IMR-90 (cell line): ENCODE data around the gene CIZ1. TPM values are rescaled to one million over a fixed set of nuclear protein-coding genes. Genes with fewer than 3 reads are reported as not detected.
A peak's percentile ranks its signal among the peaks of the same experiment; 100 is the strongest.

Experiments used
- ATAC-seq: fragments of 200-7000 bp; cut with Tn5 transposase; 2 replicates; pipeline ENCODE4 v1.9.1; 2020; ENCODE audit warnings: low read depth, mild to moderate bottlenecking, moderate library complexity
- BruUV-seq: library from RNA; stranded (reverse); fragments of 400-500 nt; replicated peaks from 2 replicates; lab custom pipeline; 2021; lab: Mats Ljungman, UMichigan
- CTCF ChIA-PET: fragments of 300-600 bp; formaldehyde crosslinking; extraction: SDS; loops from one replicate; lab custom pipeline; 2021; ENCODE audit warnings: antibody characterized with exemption; lab: Yijun Ruan, JAX
- POLR2A ChIA-PET: fragments of 300-600 bp; sonication (Branson Sonifier 250); formaldehyde crosslinking; loops from one replicate; lab custom pipeline; 2022; ENCODE audit warnings: antibody characterized with exemption; ENCODE audit not compliant: unreplicated experiment; lab: Charles Lee
- DNase-seq: peaks from one replicate; pipeline ENCODE4 v3.0.0; 2013
- H2AFZ ChIP-seq: replicated peaks from 2 replicates; pipeline ENCODE3; 2013; ENCODE audit warnings: low read length, mild to moderate bottlenecking; ENCODE audit not compliant: poor library complexity
- H2AK5ac ChIP-seq: 2 replicates; pipeline ENCODE4 v1.6.1; 2013; ENCODE audit warnings: low read depth, low read length, inconsistent platforms
- H2AK9ac ChIP-seq: replicated peaks from 2 replicates; pipeline ENCODE3; 2013; ENCODE audit warnings: mild to moderate bottlenecking, low read depth, low read length, moderate library complexity; ENCODE audit not compliant: poor library complexity
- H2BK120ac ChIP-seq: 2 replicates; pipeline ENCODE4 v1.6.1; 2013; ENCODE audit warnings: low read depth, low read length, inconsistent platforms
- H2BK15ac ChIP-seq: 3 replicates; pipeline ENCODE4 v1.6.1; 2013; ENCODE audit warnings: low read depth, low read length, inconsistent platforms
- H2BK20ac ChIP-seq: 2 replicates; pipeline ENCODE4 v1.6.1; 2013; ENCODE audit warnings: low read depth, mild to moderate bottlenecking, inconsistent platforms, low read length, moderate library complexity
- H2BK5ac ChIP-seq: 2 replicates; pipeline ENCODE4 v1.6.1; 2013; ENCODE audit warnings: mild to moderate bottlenecking, low read depth, low read length, inconsistent platforms; ENCODE audit not compliant: poor library complexity, severe bottlenecking
- H3K14ac ChIP-seq: replicated peaks from 2 replicates; pipeline ENCODE4 v1.6.1; 2013; ENCODE audit warnings: low read depth, low read length, inconsistent platforms
- H3K18ac ChIP-seq: 2 replicates; pipeline ENCODE4 v1.6.1; 2013; ENCODE audit warnings: low read depth, low read length, control low read depth
- H3K23ac ChIP-seq: 2 replicates; pipeline ENCODE4 v1.6.1; 2013; ENCODE audit warnings: low read depth, low read length, inconsistent platforms
- H3K27ac ChIP-seq: 2 replicates; pipeline ENCODE4 v1.5.1; 2013; ENCODE audit warnings: mild to moderate bottlenecking, control low read depth, low read length; ENCODE audit not compliant: insufficient read depth
- H3K27me3 ChIP-seq: 2 replicates; pipeline ENCODE4 v1.6.1; 2013; ENCODE audit warnings: low read length; ENCODE audit not compliant: control insufficient read depth, insufficient read depth
- H3K36me3 ChIP-seq: 2 replicates; pipeline ENCODE4 v1.6.1; 2013; ENCODE audit warnings: low read length, mixed read lengths; ENCODE audit not compliant: control insufficient read depth, insufficient read depth
- H3K4ac ChIP-seq: 2 replicates; pipeline ENCODE4 v1.6.1; 2013; ENCODE audit warnings: low read depth, low read length, inconsistent platforms
- H3K4me1 ChIP-seq: 2 replicates; pipeline ENCODE4 v1.6.1; 2013; ENCODE audit warnings: low read length, mixed read lengths; ENCODE audit not compliant: control insufficient read depth, insufficient read depth
- H3K4me2 ChIP-seq: 2 replicates; pipeline ENCODE4 v1.6.1; 2013; ENCODE audit warnings: low read depth, mild to moderate bottlenecking, control low read depth, low read length, moderate library complexity
- H3K4me3 ChIP-seq: 2 replicates; pipeline ENCODE4 v1.5.1; 2013; ENCODE audit warnings: low read depth, mild to moderate bottlenecking, control low read depth, low read length, moderate library complexity; ENCODE audit not compliant: insufficient read depth
- H3K56ac ChIP-seq: 2 replicates; pipeline ENCODE4 v1.6.1; 2013; ENCODE audit warnings: low read length, inconsistent platforms; ENCODE audit not compliant: insufficient read depth; ENCODE audit errors: extremely low read depth
- H3K79me1 ChIP-seq, 2 experiments: 2 replicates each; pipeline ENCODE4 v1.6.1; 2013; ENCODE audit warnings: low read length in 2 of 2, inconsistent platforms in 1 of 2, low read depth in 1 of 2
- H3K9ac ChIP-seq: 2 replicates; pipeline ENCODE4 v1.6.1; 2013; ENCODE audit warnings: low read depth, low read length, control low read depth
- H3K9me1 ChIP-seq: 2 replicates; pipeline ENCODE4 v1.6.1; 2013; ENCODE audit warnings: low read length, inconsistent platforms; ENCODE audit not compliant: insufficient read depth
- H3K9me3 ChIP-seq: 2 replicates; pipeline ENCODE4 v1.6.1; 2013; ENCODE audit warnings: low read length; ENCODE audit not compliant: control insufficient read depth, insufficient read depth
- H4K20me1 ChIP-seq: 2 replicates; pipeline ENCODE4 v1.6.1; 2013; ENCODE audit warnings: low read length, inconsistent platforms; ENCODE audit not compliant: insufficient read depth
- H4K5ac ChIP-seq: 2 replicates; pipeline ENCODE4 v1.6.1; 2013; ENCODE audit warnings: mild to moderate bottlenecking, low read depth, low read length, control low read depth
- H4K8ac ChIP-seq, 2 experiments: 2 replicates each; pipeline ENCODE4 v1.6.1; 2013; ENCODE audit warnings: low read depth in 2 of 2, low read length in 2 of 2, control low read depth in 1 of 2, inconsistent platforms in 1 of 2
- H4K91ac ChIP-seq: 2 replicates; pipeline ENCODE4 v1.6.1; 2013; ENCODE audit warnings: low read depth, low read length, inconsistent platforms; ENCODE audit not compliant: insufficient read depth
- BHLHE40 ChIP-seq: fragments of 150-350 bp; IDR thresholded peaks from 2 replicates; pipeline ENCODE4 v1.6.1; 2016; ENCODE audit warnings: mild to moderate bottlenecking, low read depth, low read length
- CEBPB ChIP-seq: IDR thresholded peaks from 2 replicates; pipeline ENCODE4 v1.6.1; 2012; ENCODE audit warnings: low read depth, low read length, improper control_type of control experiment
- CHD1 ChIP-seq: IDR thresholded peaks from 2 replicates; pipeline ENCODE4 v1.6.1; 2012; ENCODE audit warnings: low read depth, low read length, improper control_type of control experiment
- CTCF ChIP-seq: conservative IDR thresholded peaks from 2 replicates; pipeline ENCODE4 v1.5.1; 2012; ENCODE audit warnings: mild to moderate bottlenecking, low read depth, low read length, improper control_type of control experiment
- ELK1 ChIP-seq: fragments of 150-350 bp; IDR thresholded peaks from 2 replicates; pipeline ENCODE4 v1.6.1; 2016; ENCODE audit warnings: low read depth, mild to moderate bottlenecking, low read length, moderate library complexity, borderline replicate concordance
- FOS ChIP-seq: fragments of 150-350 bp; IDR thresholded peaks from 2 replicates; pipeline ENCODE4 v1.6.1; 2016; ENCODE audit warnings: low read depth, low read length
- MAFK ChIP-seq: IDR thresholded peaks from 2 replicates; pipeline ENCODE4 v1.6.1; 2012; ENCODE audit warnings: low read depth, low read length, improper control_type of control experiment
- MAZ ChIP-seq: IDR thresholded peaks from 2 replicates; pipeline ENCODE4 v1.6.1; 2012; ENCODE audit warnings: low read depth, mild to moderate bottlenecking, low read length, improper control_type of control experiment, moderate library complexity, borderline replicate concordance
- MXI1 ChIP-seq: IDR thresholded peaks from 2 replicates; pipeline ENCODE4 v1.6.1; 2012; ENCODE audit warnings: low read depth, mild to moderate bottlenecking, low read length, moderate library complexity, borderline replicate concordance
- NFE2L2 ChIP-seq: fragments of 150-350 bp; IDR thresholded peaks from 2 replicates; pipeline ENCODE4 v1.6.1; 2016; ENCODE audit warnings: low read depth, mild to moderate bottlenecking, low read length
- POLR2A ChIP-seq: IDR thresholded peaks from 2 replicates; pipeline ENCODE4 v1.6.1; 2012; ENCODE audit warnings: mild to moderate bottlenecking, low read depth, low read length
- RAD21 ChIP-seq: IDR thresholded peaks from 2 replicates; pipeline ENCODE4 v1.6.1; 2012; ENCODE audit warnings: low read length, improper control_type of control experiment
- RFX5 ChIP-seq: IDR thresholded peaks from 2 replicates; pipeline ENCODE4 v1.8.0; 2012; ENCODE audit warnings: low read depth, mild to moderate bottlenecking, low read length, moderate library complexity
- SMC3 ChIP-seq: fragments of 150-350 bp; IDR thresholded peaks from 2 replicates; pipeline ENCODE4 v1.6.1; 2016; ENCODE audit warnings: low read depth, mild to moderate bottlenecking, antibody characterized with exemption, low read length, moderate library complexity
- USF2 ChIP-seq: fragments of 150-350 bp; IDR thresholded peaks from 2 replicates; pipeline ENCODE4 v1.6.1; 2017; ENCODE audit warnings: mild to moderate bottlenecking, antibody characterized with exemption, low read length, low read depth
- WGBS, 2 experiments: methylation state at CpG; one replicate each; pipeline versions ENCODE4 v1.1.5 to v1.1.7; 2013; ENCODE audit warnings: missing lambda C conversion rate in 2 of 2; ENCODE audit not compliant: insufficient read length in 1 of 2; ENCODE audit errors: extremely low coverage in 2 of 2; 5-methylcytosine and 5-hydroxymethylcytosine counted together
- dilution Hi-C: fragments of 300-500 bp; cut with HindIII; formaldehyde crosslinking; loops from one replicate; pipeline ENCODE4 v1.14.3; 2018; ENCODE audit warnings: low sequenced_read_pairs; ENCODE audit not compliant: unreplicated experiment
- in situ Hi-C: fragments of 300-500 bp; cut with MboI; formaldehyde crosslinking; loops from 3 replicates; pipeline ENCODE4 v1.14.3; 2019; ENCODE audit warnings: low sequenced_read_pairs, inconsistent platforms, mixed read lengths
- intact Hi-C: fragments of 100-400 bp; cut with micrococcal nuclease; formaldehyde crosslinking; loops from 2 replicates; pipeline ENCODE4 v1.10.0; 2022
- polyA plus RNA-seq, 3 experiments: library from polyadenylated mRNA; depleted of rRNA; stranded (reverse); fragments of >200 nt; gene quantifications; 2 replicates each; pipeline ENCODE4 v1.2.3, GENCODE V29; 2012; ENCODE audit warnings: low replicate concordance in 1 of 3
- total RNA-seq: library from RNA; depleted of rRNA; stranded (reverse); fragments of >200 nt; gene quantifications from 2 replicates; pipeline ENCODE4 v1.2.3, GENCODE V29; 2012

The CIZ1 gene
- total and polyA plus RNA-seq, 2 of the 4 experiments (the other 2 are of a cell fraction): 13.8 to 51.9 TPM

- Histone ChIP-seq H3K79me1 (no peaks in the 10 kb centered on the region; a peak in 1 of 4 replicates), H3K18ac (no peak overlapping the region), H3K36me3 (no peaks in the 10 kb centered on the region; the same call in 1 of the 2 replicates), H2AK9ac (peak overlapping the region; percentile 43), H3K9ac (no peak overlapping the region), H4K91ac (no peak overlapping the region), H3K4me3 (no peak overlapping the region), H2BK5ac (no peak overlapping the region), H3K23ac (no peak overlapping the region), H3K56ac (no peak overlapping the region), H2BK20ac (no peak overlapping the region), H4K5ac (no peak overlapping the region), H2BK15ac (no peak overlapping the region), H3K27me3 (no peaks in the 10 kb centered on the region), H3K14ac (no peak overlapping the region), H3K9me1 (peaks cover 13% of the 10 kb centered on the region), H4K20me1 (0 out of 2 replicates have a peak, but pooled peaks cover 4% of the 10 kb centered on the region), H3K9me3 (no peaks in the 10 kb centered on the region), H3K4me2 (no peak overlapping the region), H4K8ac (no peak overlapping the region), H2AK5ac (peak overlapping the region; percentile 38; the same call in 1 of the 2 replicates), H2BK120ac (no peak overlapping the region), H3K27ac (no peak overlapping the region), H3K4ac (no peak overlapping the region; the same call in 1 of the 2 replicates), H2AFZ (no peak overlapping the region), H3K4me1 (peaks cover 20% of the 10 kb centered on the region)
- BruUV-seq: no TSS peak
- dilution Hi-C loops (no loop called here), intact Hi-C loops (no loop called here), in situ Hi-C loops (no loop called here)
- 95% methylated on average over 10 of the region's 12 CpGs; no CpG with 5 or more reads in 1 of the 2 experiments for WGBS, 2 experiments
- ChIA-PET CTCF (no interaction called here), POLR2A (no interaction called here)
- DNase-seq (no peak), ATAC-seq (no peak)
- TF ChIP-seq CEBPB (no peak), CHD1 (no peak), CTCF (no peak), MAFK (no peak), ELK1 (no peak), POLR2A (no peak), SMC3 (no peak), BHLHE40 (no peak), MAZ (no peak), MXI1 (no peak), NFE2L2 (no peak), RFX5 (no peak), USF2 (no peak), FOS (no peak), RAD21 (no peak)
Measured at GRCh38 chr9:128213746-128214497, 22.6 kb upstream of the CIZ1 start.
